Testis (tissue), 3 donors: Measurements from ENCODE around the gene MYH14. TPM values are rescaled to one million over a fixed set of nuclear protein-coding genes. Genes with fewer than 3 reads are reported as not detected.
"Not testable (repeated sequence)": the region's sequence is repeated elsewhere in the genome, so short reads cannot be mapped to it uniquely, and the experiment has no call there.

Experiments
- DNase-seq: peaks from one replicate; pipeline ENCODE4 v3.0.0-alpha.2; 2019
- H3K27ac ChIP-seq, 2 donors: fragments of 200-600 bp; sonication (generic); one replicate each; pipeline ENCODE4 v1.5.1; 2019
- H3K27me3 ChIP-seq: fragments of 200-600 bp; sonication (generic); one replicate; pipeline ENCODE4 v1.5.1; 2019
- H3K36me3 ChIP-seq: fragments of 200-600 bp; sonication (generic); one replicate; pipeline ENCODE4 v1.5.1; 2017; ENCODE audit warnings: low read depth; ENCODE audit errors: missing control alignments
- H3K4me1 ChIP-seq: fragments of 200-600 bp; sonication (generic); one replicate; pipeline ENCODE4 v1.5.1; 2019
- H3K4me3 ChIP-seq, 2 donors: fragments of 200-600 bp; sonication (generic); one replicate each; pipeline ENCODE4 v1.5.1; 2017 to 2019
- H3K9me3 ChIP-seq: fragments of 200-600 bp; sonication (generic); one replicate; pipeline ENCODE4 v1.5.1; 2017
- POLR2A ChIP-seq: fragments of 450-650 bp; IDR thresholded peaks from one replicate; pipeline ENCODE4 v1.6.1; 2017; ENCODE audit warnings: antibody characterized with exemption, mild to moderate bottlenecking, moderate library complexity
- WGBS, 2 donors: methylation state at CpG; one replicate each; pipeline ENCODE4 v1.1.5; 2018; 5-methylcytosine and 5-hydroxymethylcytosine counted together
- intact Hi-C: fragments of 100-400 bp; cut with DNase I; formaldehyde crosslinking; loops from one replicate; pipeline ENCODE4 v1.15.1; 2023; ENCODE audit warnings: low total_unique reads
- polyA plus RNA-seq: library from polyadenylated mRNA; stranded (reverse); fragments of 350-450 nt; fragmentation: Illumina TruSeq; extraction: RNeasy Lipid Tissue Mini Kit (QIAGEN cat#74804); gene quantifications from one replicate; pipeline ENCODE4 v1.2.3, GENCODE V29; 2014; ENCODE audit warnings: low read depth, low replicate concordance; ENCODE audit not compliant: insufficient read depth
- total RNA-seq, 2 donors: library from RNA; depleted of rRNA; stranded (reverse); fragments of >200 nt; gene quantifications; one replicate each; pipeline ENCODE4 v1.2.3, GENCODE V29; 2016
- TF ChIP-seq, protein P1 (sequence below), 3 experiments: fragments of 450-650 bp in 2 of 3; fragments of 200-600 bp in 1 of 3; sonication (generic) in 1 of 3; IDR thresholded peaks; one replicate each; pipeline ENCODE4 v1.5.1; 2016 to 2019; ENCODE audit warnings: antibody characterized with exemption in 3 of 3, mild to moderate bottlenecking in 2 of 3, moderate library complexity in 1 of 3

MYH14 gene
- total and polyA plus RNA-seq, 3 donors from 2014 or later, result 6.0 to 7.9 (median 7.8) TPM

DNA sequence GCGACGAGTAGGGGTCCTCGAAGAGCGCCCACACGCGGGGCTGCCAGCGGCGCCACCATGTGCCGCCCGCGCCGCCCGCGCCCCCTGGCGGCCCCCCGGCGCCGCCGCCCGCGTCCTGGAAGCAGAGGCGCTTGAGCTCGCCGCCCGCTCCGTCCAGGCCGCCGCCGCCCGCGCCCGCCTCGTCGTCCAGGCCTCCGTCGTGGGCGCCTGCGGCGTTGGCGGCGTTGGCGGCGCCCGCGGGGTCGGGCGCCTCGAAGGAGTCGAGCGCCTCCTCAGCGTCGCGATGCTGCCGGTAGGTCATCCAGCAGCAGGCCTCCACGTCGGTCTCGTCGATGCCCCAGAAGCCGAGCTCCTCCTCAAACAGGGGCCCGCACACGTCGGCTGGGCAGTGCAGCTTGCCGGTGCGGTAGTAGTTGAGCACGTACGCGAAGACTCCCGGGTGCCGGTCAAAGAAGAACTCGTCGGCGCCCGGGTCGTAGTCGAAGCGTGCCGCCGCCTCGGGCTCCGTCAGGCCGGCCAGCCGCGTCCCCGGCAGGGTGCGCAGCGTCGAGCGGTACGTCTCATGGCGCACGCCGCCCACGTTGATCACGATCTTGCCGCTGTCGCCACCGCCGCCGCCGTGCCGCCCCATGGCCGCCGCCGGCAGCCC is 124.9 kb downstream of the MYH14 start:
- no peak for DNase-seq
- Histone ChIP-seq H3K4me1 (peaks cover 20% of the 10 kb centered on the region), H3K27me3 (no peaks in the 10 kb centered on the region), H3K9me3 (no peaks in the 10 kb centered on the region), H3K4me3 (peak overlapping the region; percentile 39 to 41), H3K36me3 (no peaks in the 10 kb centered on the region), H3K27ac (no peak overlapping the region)
- 1% methylated on average over 23 of the region's 104 CpGs; no CpG with 5 or more reads in 1 of the 2 donors for WGBS, 2 donors
- intact Hi-C loops, result no loop called here
- TF ChIP-seq POLR2A, result no peak
- TF ChIP-seq, protein P1, sequence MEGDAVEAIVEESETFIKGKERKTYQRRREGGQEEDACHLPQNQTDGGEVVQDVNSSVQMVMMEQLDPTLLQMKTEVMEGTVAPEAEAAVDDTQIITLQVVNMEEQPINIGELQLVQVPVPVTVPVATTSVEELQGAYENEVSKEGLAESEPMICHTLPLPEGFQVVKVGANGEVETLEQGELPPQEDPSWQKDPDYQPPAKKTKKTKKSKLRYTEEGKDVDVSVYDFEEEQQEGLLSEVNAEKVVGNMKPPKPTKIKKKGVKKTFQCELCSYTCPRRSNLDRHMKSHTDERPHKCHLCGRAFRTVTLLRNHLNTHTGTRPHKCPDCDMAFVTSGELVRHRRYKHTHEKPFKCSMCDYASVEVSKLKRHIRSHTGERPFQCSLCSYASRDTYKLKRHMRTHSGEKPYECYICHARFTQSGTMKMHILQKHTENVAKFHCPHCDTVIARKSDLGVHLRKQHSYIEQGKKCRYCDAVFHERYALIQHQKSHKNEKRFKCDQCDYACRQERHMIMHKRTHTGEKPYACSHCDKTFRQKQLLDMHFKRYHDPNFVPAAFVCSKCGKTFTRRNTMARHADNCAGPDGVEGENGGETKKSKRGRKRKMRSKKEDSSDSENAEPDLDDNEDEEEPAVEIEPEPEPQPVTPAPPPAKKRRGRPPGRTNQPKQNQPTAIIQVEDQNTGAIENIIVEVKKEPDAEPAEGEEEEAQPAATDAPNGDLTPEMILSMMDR (IDR thresholded peaks at IDR 0.05), result peak in 1 of 3 experiments; percentile 31

DNA sequence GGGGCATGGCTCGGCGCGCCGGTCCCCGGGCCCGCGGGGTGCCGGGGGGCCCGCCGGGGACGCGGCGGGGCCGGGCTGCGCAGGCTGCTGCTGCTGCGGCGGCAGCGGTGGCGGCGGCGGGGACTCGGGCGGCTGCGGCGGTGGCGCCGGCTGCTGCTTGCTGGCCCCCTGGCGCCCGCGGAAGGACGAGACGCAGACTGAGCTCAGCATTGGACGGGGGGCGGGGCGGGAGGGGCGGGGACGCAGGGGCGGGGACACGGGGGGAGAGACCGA is 125.4 kb downstream of the MYH14 start:
- intact Hi-C loops, result no loop called here
- TF ChIP-seq, protein P1 (IDR thresholded peaks at IDR 0.05), result no peak
- TF ChIP-seq POLR2A, result no peak
- Histone ChIP-seq H3K36me3 (no peaks in the 10 kb centered on the region), H3K4me3 (no peak overlapping the region), H3K9me3 (no peaks in the 10 kb centered on the region), H3K27me3 (no peaks in the 10 kb centered on the region), H3K27ac (no peak overlapping the region), H3K4me1 (peaks cover 20% of the 10 kb centered on the region)
- DNase-seq, result no peak
- 0 to 4% methylated on average over 4 to 5 of the region's 40 CpGs for WGBS, 2 donors

DNA sequence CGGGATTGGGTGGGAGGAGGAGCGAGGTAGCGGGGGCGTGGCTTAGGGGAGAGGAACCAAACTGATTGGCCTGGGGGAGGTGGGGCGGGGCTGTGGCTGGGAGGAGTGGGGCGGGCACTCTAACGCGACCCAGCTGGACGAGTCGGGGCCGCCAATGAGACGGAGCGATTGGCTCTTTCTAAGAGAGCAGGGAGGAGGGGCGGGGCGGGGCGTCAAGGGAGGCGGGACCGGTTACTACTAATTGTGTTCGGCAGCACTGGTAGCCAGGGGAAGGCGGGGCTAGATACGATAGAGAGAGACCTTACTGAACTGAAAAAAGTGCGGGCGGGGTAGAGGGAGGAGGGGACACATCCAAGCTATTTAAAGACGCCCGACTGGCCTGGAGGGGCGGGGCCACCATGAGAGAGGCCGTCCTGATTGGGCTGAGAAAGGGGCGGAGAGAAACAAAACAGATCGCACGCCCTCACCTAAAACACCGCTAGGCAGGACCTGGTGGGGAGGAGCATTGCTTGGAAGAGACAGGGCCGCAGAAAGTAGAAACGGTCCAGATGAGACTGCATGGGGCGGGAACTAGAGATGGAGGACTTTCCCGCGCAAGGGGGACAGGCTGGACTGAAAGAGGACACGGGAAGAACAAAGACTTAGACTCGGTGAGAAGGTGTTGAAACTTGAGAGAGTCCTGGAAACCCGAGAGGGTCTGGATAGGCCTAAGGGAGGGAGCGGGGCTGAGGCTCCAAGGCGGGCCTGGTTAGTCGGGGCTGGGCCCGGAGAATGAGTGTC is 125.9 kb downstream of the MYH14 start, which contains the start of gene KCNC3:
TSS of gene KCNC3 (minus strand) at position 232 of the 780 bp plus-strand sequence. CDS start 295 bp downstream, outside the sequence.
- Histone ChIP-seq H3K27me3 (no peaks in the 10 kb centered on the region), H3K4me3 (peak within 1 kb of the TSS; percentile 39 to 41), H3K36me3 (no peaks in the 10 kb centered on the region), H3K4me1 (peaks cover 24% of the 10 kb centered on the region), H3K27ac (peak within 1 kb of the TSS; percentile 64 to 74), H3K9me3 (no peaks in the 10 kb centered on the region)
- TF ChIP-seq, protein P1 (IDR thresholded peaks at IDR 0.05), result no peak
- no peak for TF ChIP-seq POLR2A
- peak; percentile 100 for DNase-seq
- intact Hi-C loops, result no loop called here
- 1 to 2% methylated on average over 42 to 43 of the region's 43 CpGs for WGBS, 2 donors

DNA sequence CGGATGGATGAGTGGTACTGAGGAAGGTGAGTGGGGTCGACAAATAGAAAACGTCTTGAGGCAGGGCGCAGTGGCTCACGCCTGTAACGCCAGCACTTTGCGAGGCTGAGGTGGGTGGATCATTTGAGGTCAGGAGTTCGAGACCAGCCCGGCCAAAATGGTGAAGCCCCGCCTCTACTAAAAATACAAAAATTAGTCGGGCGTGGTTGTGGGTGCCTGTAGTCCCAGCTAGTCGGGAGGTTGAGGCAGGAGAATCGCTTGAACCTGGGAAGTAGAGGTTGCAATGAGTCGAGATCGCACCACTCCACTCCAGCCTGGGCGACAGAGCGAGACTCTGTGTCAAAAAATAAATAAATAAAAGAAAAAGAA is 126.5 kb downstream of the MYH14 start:
- Histone ChIP-seq H3K4me3 (peak overlapping the region in 1 of 2 donors; percentile 26), H3K27ac (peak overlapping the region; percentile 64 to 74), H3K4me1 (peaks cover 24% of the 10 kb centered on the region)
- intact Hi-C loops, DNase-seq, H3K9me3 ChIP-seq, H3K27me3 ChIP-seq, H3K36me3 ChIP-seq: not testable (repeated sequence)
- 10 to 12% methylated on average over 18 of the region's 18 CpGs for WGBS, 2 donors

- peak; percentile 88 for DNase-seq
- WGBS, 2 donors, result 2% methylated on average over 32 to 46 of the region's 48 CpGs
- no peaks in the 10 kb centered on the region for H3K27me3 ChIP-seq
- TF ChIP-seq, protein P1 (IDR thresholded peaks at IDR 0.05), result no peak
- TF ChIP-seq POLR2A, result no peak
- intact Hi-C loops, result no loop called here
- H3K36me3 ChIP-seq, result no peaks in the 10 kb centered on the region
- H3K4me1 ChIP-seq, result peaks cover 24% of the 10 kb centered on the region
- H3K27ac ChIP-seq, result peak overlapping the region in 1 of 2 donors; percentile 64
- H3K9me3 ChIP-seq, result no peaks in the 10 kb centered on the region
- H3K4me3 ChIP-seq, result peak overlapping the region; percentile 32 to 35
Observed at GRCh38 chr19:50330365-50331078, 127.1 kb downstream of the MYH14 start.
